Measurements from ENCODE around the gene YARS1. TPM values are rescaled to one million over a fixed set of nuclear protein-coding genes. Genes with fewer than 3 reads are reported as not detected.

The YARS1 gene
- polyA plus RNA-seq, 1 donor from 2014 or later = 49.4 TPM

GRCh38 chr1:32755810-32756159 lies 61.4 kb downstream of the YARS1 start:
- Histone ChIP-seq H3K4me3 (ENCODE audit: low read length) (peak overlapping the region; percentile 78), H3K79me2 (replicated peaks; ENCODE audit: insufficient read depth, low read length) (peaks cover 6% of the 10 kb centered on the region), H3K9me3 (ENCODE audit: low read length) (no peaks in the 10 kb centered on the region), H4K20me1 (ENCODE audit: insufficient read depth) (no peaks in the 10 kb centered on the region), H3K4me2 (ENCODE audit: low read length) (no peak overlapping the region), H3K27me3 (ENCODE audit: insufficient read depth, low read depth, low read length) (no peaks in the 10 kb centered on the region), H3K9me2 (ENCODE audit: insufficient read depth, low read length) (no peaks in the 10 kb centered on the region), H2AFZ (ENCODE audit: low read depth, low read length) (no peak overlapping the region), H3K36me3 (ENCODE audit: insufficient read depth, low read length) (no peaks in the 10 kb centered on the region), H3K27ac (ENCODE audit: low read length) (no peak overlapping the region), H3F3A (ENCODE audit: insufficient read depth, low read length, poor library complexity, severe bottlenecking) (no peaks in the 10 kb centered on the region), H3K9ac (ENCODE audit: low read length) (no peak overlapping the region)
- TF ChIP-seq MXI1 (conservative IDR thresholded peaks at IDR 0.05; ENCODE audit: poor library complexity, severe bottlenecking) = no peak
- TF ChIP-seq CTCF (IDR thresholded peaks at IDR 0.05; ENCODE audit: poor library complexity, severe bottlenecking) = no peak
- TF ChIP-seq TAF1 (IDR thresholded peaks at IDR 0.05; ENCODE audit: low read depth) = no peak
- no peak for TF ChIP-seq POLR2AphosphoS5 (IDR thresholded peaks at IDR 0.05)
- no peak for TF ChIP-seq SMC3 (conservative IDR thresholded peaks at IDR 0.05; ENCODE audit: poor library complexity)
- no peak for TF ChIP-seq REST (IDR thresholded peaks at IDR 0.05; ENCODE audit: borderline replicate concordance)
- no peak for TF ChIP-seq EZH2 (IDR thresholded peaks at IDR 0.05; ENCODE audit: borderline replicate concordance, insufficient read depth, low read length, poor library complexity, severe bottlenecking)
- TF ChIP-seq RAD21 (conservative IDR thresholded peaks at IDR 0.05) = no peak
- no peak for TF ChIP-seq EP300 (conservative IDR thresholded peaks at IDR 0.05; ENCODE audit: poor library complexity, severe bottlenecking)

- Histone ChIP-seq H3K27ac (ENCODE audit: low read length) (peak overlapping the region; percentile 39), H3K4me2 (ENCODE audit: low read length) (peak overlapping the region; percentile 79), H3F3A (ENCODE audit: insufficient read depth, low read length, poor library complexity, severe bottlenecking) (no peaks in the 10 kb centered on the region), H3K9ac (ENCODE audit: low read length) (peak overlapping the region; percentile 75), H3K27me3 (ENCODE audit: insufficient read depth, low read depth, low read length) (no peaks in the 10 kb centered on the region), H3K79me2 (replicated peaks; ENCODE audit: insufficient read depth, low read length) (peaks cover 6% of the 10 kb centered on the region), H3K4me3 (ENCODE audit: low read length) (peak overlapping the region; percentile 78), H4K20me1 (ENCODE audit: insufficient read depth) (no peaks in the 10 kb centered on the region), H3K9me2 (ENCODE audit: insufficient read depth, low read length) (no peaks in the 10 kb centered on the region), H3K36me3 (ENCODE audit: insufficient read depth, low read length) (no peaks in the 10 kb centered on the region), H2AFZ (ENCODE audit: low read depth, low read length) (no peak overlapping the region), H3K9me3 (ENCODE audit: low read length) (no peaks in the 10 kb centered on the region)
- TF ChIP-seq POLR2AphosphoS5 (IDR thresholded peaks at IDR 0.05) = no peak
- TF ChIP-seq REST (IDR thresholded peaks at IDR 0.05; ENCODE audit: borderline replicate concordance) = peak; percentile 90
Observed at GRCh38 chr1:32755098-32755809, 61.9 kb downstream of the YARS1 start.

Data from neural cell (in vitro differentiated cells).